Neuronal stem cell (in vitro differentiated cells): Measurements from ENCODE around the gene TBC1D22A.
A peak's percentile ranks its signal among the peaks of the same experiment; 100 is the strongest.

ENCODE experiments used
- DNase-seq: peaks from one replicate; pipeline ENCODE4 v3.0.0-alpha.2; 2013; ENCODE audit warnings: low spot score
- H2AFZ ChIP-seq: one replicate; pipeline ENCODE4 v1.6.1; 2013; ENCODE audit warnings: mild to moderate bottlenecking, low read length, inconsistent platforms
- H2AK5ac ChIP-seq: 2 replicates; pipeline ENCODE4 v1.6.1; 2013; ENCODE audit warnings: low read depth, mild to moderate bottlenecking, inconsistent platforms, low read length, moderate library complexity, mixed read lengths
- H2BK120ac ChIP-seq: 2 replicates; pipeline ENCODE4 v1.6.1; 2013; ENCODE audit warnings: low read depth, mild to moderate bottlenecking, inconsistent platforms, low read length, moderate library complexity, mixed read lengths
- H2BK12ac ChIP-seq: one replicate; pipeline ENCODE4 v1.6.1; 2013; ENCODE audit warnings: low read length, inconsistent platforms
- H2BK15ac ChIP-seq: 2 replicates; pipeline ENCODE4 v1.6.1; 2013; ENCODE audit warnings: mild to moderate bottlenecking, low read length, inconsistent platforms, mixed read lengths
- H2BK5ac ChIP-seq: one replicate; pipeline ENCODE4 v1.6.1; 2013; ENCODE audit warnings: inconsistent platforms, mild to moderate bottlenecking, low read length, moderate library complexity
- H3K14ac ChIP-seq: one replicate; pipeline ENCODE4 v1.6.1; 2013; ENCODE audit warnings: low read length, inconsistent platforms
- H3K18ac ChIP-seq: 2 replicates; pipeline ENCODE4 v1.6.1; 2013; ENCODE audit warnings: low read length, inconsistent platforms
- H3K23ac ChIP-seq: 2 replicates; pipeline ENCODE4 v1.6.1; 2013; ENCODE audit warnings: low read depth, mild to moderate bottlenecking, mixed read lengths, low read length, inconsistent platforms; ENCODE audit not compliant: poor library complexity
- H3K27ac ChIP-seq: replicated peaks from 3 replicates; pipeline ENCODE4 v1.5.1; 2013; ENCODE audit warnings: low read length, inconsistent platforms
- H3K27me3 ChIP-seq, 3 experiments: 2 replicates each; pipeline ENCODE4 v1.6.1; 2013; ENCODE audit warnings: low read length in 3 of 3, mild to moderate bottlenecking in 2 of 3, inconsistent platforms in 1 of 3, low read depth in 1 of 3, mixed read lengths in 1 of 3, moderate library complexity in 1 of 3; ENCODE audit not compliant: control insufficient read depth in 3 of 3, insufficient read depth in 3 of 3
- H3K36me3 ChIP-seq, 2 donors: replicated peaks in 1 of 2; 2 replicates each; pipeline ENCODE4 v1.6.1; 2013; ENCODE audit warnings: low read length in 2 of 2; ENCODE audit not compliant: control insufficient read depth in 2 of 2, insufficient read depth in 2 of 2
- H3K4ac ChIP-seq: 2 replicates; pipeline ENCODE4 v1.6.1; 2013; ENCODE audit warnings: inconsistent platforms, mild to moderate bottlenecking, low read length, moderate library complexity
- H3K4me1 ChIP-seq, 2 donors: 1 replicate in 1 of 2; 2 replicates in 1 of 2; pipeline ENCODE4 v1.6.1; 2013; ENCODE audit warnings: low read length in 2 of 2, low read depth in 1 of 2; ENCODE audit not compliant: control insufficient read depth in 2 of 2, insufficient read depth in 1 of 2
- H3K4me2 ChIP-seq: one replicate; pipeline ENCODE4 v1.6.1; 2013; ENCODE audit warnings: mild to moderate bottlenecking, low read length, inconsistent platforms; ENCODE audit not compliant: insufficient read depth, poor library complexity, severe bottlenecking
- H3K4me3 ChIP-seq, 2 donors: 2 replicates each; pipeline ENCODE4 v1.5.1; 2013; ENCODE audit warnings: low read length in 2 of 2, mild to moderate bottlenecking in 2 of 2, inconsistent platforms in 1 of 2, moderate library complexity in 1 of 2
- H3K79me1 ChIP-seq: one replicate; pipeline ENCODE4 v1.6.1; 2013; ENCODE audit warnings: low read depth, mild to moderate bottlenecking, inconsistent platforms, low read length, moderate library complexity
- H3K9ac ChIP-seq: one replicate; pipeline ENCODE4 v1.6.1; 2013; ENCODE audit warnings: mild to moderate bottlenecking, low read depth, low read length, inconsistent platforms; ENCODE audit not compliant: poor library complexity
- H3K9me3 ChIP-seq, 2 donors: replicated peaks in 1 of 2; 2 replicates each; pipeline versions ENCODE3 to v1.6.1; 2013; ENCODE audit warnings: low read length in 2 of 2, mild to moderate bottlenecking in 2 of 2, inconsistent platforms in 1 of 2, low read depth in 1 of 2, mixed read lengths in 1 of 2, moderate library complexity in 1 of 2; ENCODE audit not compliant: control insufficient read depth in 2 of 2, insufficient read depth in 1 of 2
- H4K8ac ChIP-seq: one replicate; pipeline ENCODE4 v1.6.1; 2013; ENCODE audit warnings: low read depth, mild to moderate bottlenecking, inconsistent platforms, low read length, moderate library complexity
- H4K91ac ChIP-seq: one replicate; pipeline ENCODE4 v1.6.1; 2013; ENCODE audit warnings: low read length, low read depth, mild to moderate bottlenecking, inconsistent platforms; ENCODE audit not compliant: poor library complexity
- WGBS, 2 donors: extraction: QIAGEN DNeasy Blood & Tissue Kit; methylation state at CpG; one replicate each; pipeline ENCODE4 v1.1.7; 2013; ENCODE audit warnings: missing lambda C conversion rate in 2 of 2, mixed read lengths in 1 of 2; ENCODE audit not compliant: insufficient read length in 2 of 2, insufficient replicate concordance in 1 of 2; ENCODE audit errors: extremely low coverage in 2 of 2; 5-methylcytosine and 5-hydroxymethylcytosine counted together

TBC1D22A gene

GRCh38 chr22:47119181-47119580 is 356.7 kb downstream of the TBC1D22A start:
- Histone ChIP-seq H3K9me3 (no peaks in the 10 kb centered on the region), H3K18ac (no peak overlapping the region), H3K14ac (no peak overlapping the region), H4K91ac (no peak overlapping the region), H3K36me3 (no peaks in the 10 kb centered on the region), H3K27me3 (no peaks in the 10 kb centered on the region), H3K79me1 (peaks cover 1% of the 10 kb centered on the region), H2AFZ (no peak overlapping the region), H3K9ac (no peak overlapping the region), H3K4me2 (no peak overlapping the region), H3K4ac (no peak overlapping the region), H3K23ac (no peak overlapping the region), H2BK120ac (no peak overlapping the region), H3K4me1 (peaks cover 0 to 7% of the 10 kb centered on the region in 2 donors), H4K8ac (no peak overlapping the region), H2BK5ac (no peak overlapping the region), H2BK12ac (no peak overlapping the region), H3K27ac (no peak overlapping the region), H2BK15ac (no peak overlapping the region), H2AK5ac (no peak overlapping the region), H3K4me3 (no peak overlapping the region)
- no peak for DNase-seq
- WGBS, 2 donors = no CpG with 5 or more reads among the region's 8 CpGs

- Histone ChIP-seq H3K4me1 (peaks cover 0 to 7% of the 10 kb centered on the region in 2 donors), H3K14ac (no peak overlapping the region), H3K9me3 (no peaks in the 10 kb centered on the region), H2AFZ (no peak overlapping the region), H4K8ac (no peak overlapping the region), H2BK5ac (no peak overlapping the region), H3K27me3 (no peaks in the 10 kb centered on the region), H3K27ac (no peak overlapping the region), H3K4me2 (no peak overlapping the region), H2BK12ac (no peak overlapping the region), H2BK120ac (no peak overlapping the region), H3K4ac (no peak overlapping the region), H3K36me3 (no peaks in the 10 kb centered on the region), H3K79me1 (peaks cover under 1% of the 10 kb centered on the region), H3K23ac (no peak overlapping the region), H3K9ac (no peak overlapping the region), H2BK15ac (no peak overlapping the region), H2AK5ac (no peak overlapping the region), H3K4me3 (no peak overlapping the region), H3K18ac (no peak overlapping the region), H4K91ac (no peak overlapping the region)
- no CpG with 5 or more reads among the region's 2 CpGs for WGBS, 2 donors
- DNase-seq = no peak
These were observed 357.9 kb downstream of the TBC1D22A start for GRCh38 chr22:47120399-47120798.

- Histone ChIP-seq H3K27ac (no peak overlapping the region), H3K9ac (no peak overlapping the region), H3K79me1 (no peaks in the 10 kb centered on the region), H3K36me3 (no peaks in the 10 kb centered on the region), H2BK12ac (no peak overlapping the region), H2BK120ac (no peak overlapping the region), H3K4me2 (no peak overlapping the region), H4K91ac (no peak overlapping the region), H3K9me3 (no peaks in the 10 kb centered on the region), H3K18ac (peak overlapping the region; percentile 5), H3K14ac (no peak overlapping the region), H2BK15ac (no peak overlapping the region), H2BK5ac (no peak overlapping the region), H3K4me3 (no peak overlapping the region), H3K23ac (peak overlapping the region; percentile 75), H4K8ac (peak overlapping the region; percentile 84), H2AFZ (no peak overlapping the region), H2AK5ac (no peak overlapping the region), H3K27me3 (no peaks in the 10 kb centered on the region), H3K4me1 (peaks cover 0 to 8% of the 10 kb centered on the region in 2 donors), H3K4ac (peak overlapping the region; percentile 57)
- WGBS, 2 donors = no CpG with 5 or more reads among the region's 11 CpGs
- DNase-seq = no peak
These were observed 359.3 kb downstream of the TBC1D22A start for GRCh38 chr22:47121791-47122190.

- Histone ChIP-seq H3K14ac (no peak overlapping the region), H3K9ac (no peak overlapping the region), H3K79me1 (no peaks in the 10 kb centered on the region)
These were observed 360.1 kb downstream of the TBC1D22A start for GRCh38 chr22:47122441-47123000.

More at GRCh38 chr22:47122441-47123000, 360.1 kb downstream of the TBC1D22A start:
- WGBS, 2 donors = no CpG with 5 or more reads among the region's 9 CpGs
- Histone ChIP-seq H2AK5ac (no peak overlapping the region), H3K4me2 (no peak overlapping the region), H3K9me3 (no peaks in the 10 kb centered on the region), H4K8ac (no peak overlapping the region), H3K27me3 (no peaks in the 10 kb centered on the region), H3K36me3 (no peaks in the 10 kb centered on the region), H3K18ac (no peak overlapping the region), H3K4me1 (peaks cover 0 to 8% of the 10 kb centered on the region in 2 donors), H2BK15ac (no peak overlapping the region), H3K23ac (no peak overlapping the region), H3K27ac (no peak overlapping the region), H2BK5ac (no peak overlapping the region), H3K4me3 (no peak overlapping the region), H2AFZ (no peak overlapping the region), H2BK120ac (no peak overlapping the region), H4K91ac (no peak overlapping the region), H3K4ac (no peak overlapping the region), H2BK12ac (no peak overlapping the region)
- DNase-seq = no peak
